GM12865 (cell line): Measurements from ENCODE around the gene TNMD.

ENCODE experiments used
- DNase-seq: peaks from one replicate; pipeline ENCODE4 v3.0.0; 2010; ENCODE audit warnings: low read depth
- H3K4me3 ChIP-seq: 2 replicates; pipeline ENCODE4 v1.5.1; 2011; ENCODE audit warnings: mild to moderate bottlenecking, low read depth, low read length, control low read depth
- TF ChIP-seq, protein P1 (sequence below): IDR thresholded peaks from 2 replicates; pipeline ENCODE4 v1.5.1; 2011; ENCODE audit warnings: low read length, control low read depth, low read depth, inconsistent platforms; ENCODE audit not compliant: insufficient read depth; ENCODE audit errors: missing control alignments

TNMD gene

DNA sequence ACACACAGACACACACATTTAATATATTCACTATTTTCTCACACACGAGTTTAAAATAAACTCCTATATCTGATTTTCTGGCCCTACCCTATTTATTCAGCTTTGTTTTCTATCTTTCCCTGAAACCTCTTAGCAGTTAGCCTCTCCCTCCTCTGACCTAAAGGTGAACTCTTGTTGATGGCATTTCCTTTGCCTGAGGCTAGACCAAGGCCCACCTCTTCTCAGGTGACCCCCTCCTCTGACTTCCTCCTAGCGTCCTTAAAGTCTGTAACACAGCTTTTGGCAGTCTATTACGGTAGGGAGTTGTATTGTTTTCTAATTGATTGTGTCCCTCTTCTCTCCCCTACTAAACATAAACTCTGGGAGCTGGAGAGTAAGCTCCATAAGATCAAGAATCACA is 57.6 kb downstream of the TNMD start:
- DNase-seq, result no peak
- TF ChIP-seq, protein P1, sequence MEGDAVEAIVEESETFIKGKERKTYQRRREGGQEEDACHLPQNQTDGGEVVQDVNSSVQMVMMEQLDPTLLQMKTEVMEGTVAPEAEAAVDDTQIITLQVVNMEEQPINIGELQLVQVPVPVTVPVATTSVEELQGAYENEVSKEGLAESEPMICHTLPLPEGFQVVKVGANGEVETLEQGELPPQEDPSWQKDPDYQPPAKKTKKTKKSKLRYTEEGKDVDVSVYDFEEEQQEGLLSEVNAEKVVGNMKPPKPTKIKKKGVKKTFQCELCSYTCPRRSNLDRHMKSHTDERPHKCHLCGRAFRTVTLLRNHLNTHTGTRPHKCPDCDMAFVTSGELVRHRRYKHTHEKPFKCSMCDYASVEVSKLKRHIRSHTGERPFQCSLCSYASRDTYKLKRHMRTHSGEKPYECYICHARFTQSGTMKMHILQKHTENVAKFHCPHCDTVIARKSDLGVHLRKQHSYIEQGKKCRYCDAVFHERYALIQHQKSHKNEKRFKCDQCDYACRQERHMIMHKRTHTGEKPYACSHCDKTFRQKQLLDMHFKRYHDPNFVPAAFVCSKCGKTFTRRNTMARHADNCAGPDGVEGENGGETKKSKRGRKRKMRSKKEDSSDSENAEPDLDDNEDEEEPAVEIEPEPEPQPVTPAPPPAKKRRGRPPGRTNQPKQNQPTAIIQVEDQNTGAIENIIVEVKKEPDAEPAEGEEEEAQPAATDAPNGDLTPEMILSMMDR, result no peak
- H3K4me3 ChIP-seq, result no peak overlapping the region

DNA sequence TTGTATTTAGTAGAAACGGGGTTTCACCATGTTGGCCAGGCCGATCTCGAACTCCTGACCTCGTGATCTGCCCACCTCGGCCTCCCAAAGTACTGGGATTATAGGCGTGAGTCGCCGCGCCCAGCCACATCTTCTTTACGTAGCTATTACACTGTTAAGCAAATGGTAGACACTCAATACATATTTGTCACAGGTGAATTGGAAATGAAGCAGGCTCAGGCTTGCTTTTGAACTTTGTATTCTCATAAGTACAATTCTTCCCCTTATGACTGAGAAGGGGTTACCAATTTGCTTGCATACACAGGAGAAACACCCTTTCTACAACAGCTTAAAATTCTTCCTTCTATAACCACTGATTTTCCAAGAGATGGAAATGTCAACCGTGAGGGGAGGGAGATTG is 58.5 kb downstream of the TNMD start:
- no peak for DNase-seq
- no peak overlapping the region for H3K4me3 ChIP-seq
- TF ChIP-seq, protein P1, result no peak

DNA sequence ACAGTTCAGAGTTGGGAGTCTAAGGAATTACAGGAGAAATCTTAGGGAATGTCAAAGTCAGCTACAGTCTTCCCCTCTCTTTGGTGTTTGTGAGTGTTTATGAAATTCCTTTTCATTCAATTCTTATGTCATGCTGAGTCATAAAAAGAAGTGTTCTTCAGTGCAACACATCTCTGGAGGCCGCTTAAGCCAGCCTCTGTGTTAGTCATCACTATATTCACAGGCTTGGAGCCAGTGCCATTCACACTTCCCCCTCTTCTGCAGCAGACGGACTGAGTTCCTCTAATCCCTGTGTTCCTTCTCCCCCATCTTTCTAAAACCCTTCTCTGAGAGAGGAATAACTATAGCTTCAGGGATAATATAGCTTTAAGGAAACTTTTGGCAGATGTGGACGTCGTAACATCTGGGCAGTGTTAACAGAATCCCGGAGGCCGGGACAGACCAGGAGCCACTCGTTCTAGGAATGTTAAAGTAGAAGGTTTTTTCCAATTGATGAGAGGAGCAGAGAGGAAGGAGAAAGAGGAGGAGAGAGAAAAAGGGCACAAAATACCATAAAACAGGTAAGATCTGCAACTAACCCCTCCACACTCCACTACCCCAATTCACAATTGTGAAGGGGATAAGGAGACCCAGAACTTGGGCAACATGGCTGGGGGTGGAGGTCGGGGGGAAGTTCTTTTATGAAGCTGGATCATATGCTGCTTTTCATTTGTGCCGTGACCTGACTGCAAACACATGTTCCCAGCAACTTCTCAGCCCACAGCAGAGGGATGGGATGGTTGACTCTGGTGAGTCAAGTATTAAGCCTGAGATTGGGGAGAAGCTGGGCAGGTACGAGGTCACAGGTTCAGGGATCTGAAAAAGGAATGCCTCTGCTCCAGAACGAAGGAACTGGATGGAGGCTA is 59.5 kb downstream of the TNMD start, which contains the start of gene SRPX2:
Gene SRPX2 (plus strand): TSS at position 244 of the 905 bp plus-strand sequence. CDS start 2,124 bp downstream, outside the sequence.
- TF ChIP-seq, protein P1, result no peak
- no peak for DNase-seq
- no peak within 1 kb of the TSS for H3K4me3 ChIP-seq

DNA sequence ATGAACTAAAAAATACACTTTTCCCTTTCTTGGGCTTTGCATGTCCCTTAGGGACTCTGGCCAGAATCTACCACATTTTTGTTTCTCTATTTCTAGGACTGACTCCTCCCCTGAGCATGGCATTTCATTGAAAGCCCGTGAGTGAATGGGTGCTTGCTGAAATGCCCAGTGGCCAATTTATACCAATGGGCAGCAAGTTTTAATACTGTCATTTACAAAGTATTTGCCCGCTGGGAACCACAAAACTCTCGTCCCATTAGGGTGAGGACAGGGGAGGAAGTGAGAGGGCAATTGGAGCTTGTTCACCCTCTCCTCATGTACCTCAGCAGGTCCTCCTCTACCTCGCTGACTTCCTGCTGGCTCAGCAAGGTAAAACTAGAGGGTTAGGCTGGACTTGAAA is 60.4 kb downstream of the TNMD start:
- TF ChIP-seq, protein P1, result no peak
- DNase-seq, result no peak
- H3K4me3 ChIP-seq, result no peak overlapping the region

DNA sequence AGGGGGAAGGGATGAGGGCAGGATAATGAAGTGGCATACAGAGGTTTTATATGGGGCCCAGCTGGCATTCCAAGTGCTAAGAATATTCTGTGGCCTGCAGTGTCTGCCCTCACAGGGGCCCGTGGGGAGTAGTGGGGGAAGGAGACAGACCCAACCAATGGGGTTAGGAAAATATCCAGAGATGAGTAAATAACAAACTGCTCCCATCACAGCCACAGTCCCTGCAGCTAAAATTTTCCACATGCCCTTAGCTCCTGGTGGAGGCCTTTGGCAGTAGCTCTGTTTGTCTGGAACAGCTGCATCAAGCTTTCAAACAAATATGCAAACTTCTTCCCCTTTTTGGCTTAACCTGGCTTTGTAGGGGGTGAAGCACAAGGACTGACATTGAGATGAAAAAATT is 62.4 kb downstream of the TNMD start:
- TF ChIP-seq, protein P1, result no peak
- DNase-seq, result no peak
- H3K4me3 ChIP-seq, result no peak overlapping the region

DNA sequence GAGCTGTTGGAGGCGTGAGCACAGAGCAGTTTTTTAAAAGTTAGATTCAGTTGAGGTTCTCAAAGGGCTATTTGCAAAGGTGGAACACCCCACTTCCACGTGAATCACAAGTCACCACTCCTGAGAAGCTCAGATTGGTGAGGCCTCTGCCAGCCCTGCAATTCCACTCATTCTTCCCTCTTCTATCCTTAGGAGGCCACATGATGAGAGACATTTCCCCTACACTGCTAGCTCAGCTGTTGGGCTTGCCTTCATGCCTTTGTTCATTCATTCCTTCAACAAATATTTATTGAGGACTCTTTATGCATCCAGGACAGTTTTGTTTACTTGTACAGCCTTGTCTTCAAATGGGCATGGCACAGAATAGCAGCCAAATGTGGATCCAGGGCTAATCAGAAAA is 63.0 kb downstream of the TNMD start:
- H3K4me3 ChIP-seq, result no peak overlapping the region

More for the DNA sequence above, 63.0 kb downstream of the TNMD start:
- no peak for DNase-seq
- TF ChIP-seq, protein P1, result no peak
